Measurements from ENCODE around the gene PCDH9. TPM values are rescaled to one million over a fixed set of nuclear protein-coding genes. Genes with fewer than 3 reads are reported as not detected.

Gene PCDH9
- polyA plus RNA-seq, 1 of the 3 experiments (the other 2 are of a cell fraction), result 1.3 TPM

GRCh38 chr13:67147342-67148133 lies 82.6 kb downstream of the PCDH9 start:
- 35% methylated on average over 6 of the region's 6 CpGs for WGBS (ENCODE audit: low lambda C conversion rate)

DNA sequence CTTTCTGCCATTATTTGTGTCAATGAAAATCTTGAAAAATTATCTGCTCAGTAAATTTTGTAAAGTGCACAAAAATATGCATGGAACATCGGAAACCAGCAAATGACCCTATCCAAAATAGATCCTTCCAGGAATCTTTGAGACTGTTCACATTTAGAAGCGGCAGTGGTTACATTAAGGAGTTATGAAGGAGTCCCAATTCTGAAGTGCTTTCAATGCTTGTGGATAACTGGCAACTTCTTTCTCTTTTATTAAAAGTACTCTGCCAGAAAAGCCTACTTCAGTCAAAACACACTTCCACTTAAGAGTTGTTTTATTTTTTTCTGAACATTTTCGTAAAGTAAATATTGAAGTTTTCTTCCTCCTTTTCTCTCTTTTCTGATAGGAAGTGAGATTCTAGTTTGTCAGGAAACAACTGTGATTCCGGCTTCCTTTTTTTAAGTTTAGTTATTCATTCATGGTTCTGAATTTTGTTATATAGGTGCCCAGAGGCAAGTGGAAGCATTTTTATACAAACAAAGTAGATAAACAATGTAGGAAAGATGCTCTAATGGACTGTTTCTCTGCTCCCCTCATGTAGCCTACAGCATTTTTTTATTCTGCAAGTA lies 83.5 kb downstream of the PCDH9 start:
- no peak for DNase-seq
- H3K4me3 ChIP-seq (ENCODE audit: low read depth in 2 of 2, low read length in 1 of 2), result no peak overlapping the region
- ChIA-PET POLR2A (no interaction called here), CTCF (no interaction called here)
- H3K27me3 ChIP-seq (ENCODE audit: insufficient read depth), result no peaks in the 10 kb centered on the region
- H3K4me2 ChIP-seq, result no peak overlapping the region
- H3K9ac ChIP-seq, result no peak overlapping the region
- no peaks in the 10 kb centered on the region for H4K20me1 ChIP-seq (ENCODE audit: insufficient read depth)
- no peaks in the 10 kb centered on the region for H3K79me2 ChIP-seq (ENCODE audit: insufficient read depth)
- no peaks in the 10 kb centered on the region for H3K36me3 ChIP-seq (replicated peaks in 1 of 2; ENCODE audit: control insufficient read depth in 1 of 2, insufficient read depth in 2 of 2, low read length in 1 of 2)
- H3K4me1 ChIP-seq (ENCODE audit: control insufficient read depth in 1 of 2, insufficient read depth in 2 of 2, low read depth in 1 of 2, low read length in 1 of 2), result peaks cover 5 to 11% of the 10 kb centered on the region in 2 experiments; a peak in 3 of 4 replicates
- H3F3A ChIP-seq (replicated peaks; ENCODE audit: insufficient read depth), result peaks cover 10% of the 10 kb centered on the region
- H3K27ac ChIP-seq (ENCODE audit: low read depth in 2 of 2, low read length in 1 of 2), result peak overlapping the region; percentile 50 to 91; a peak in 2 of 4 replicates
- H2AFZ ChIP-seq (ENCODE audit: low read depth), result peak overlapping the region; percentile 87; the same call in 1 of the 2 replicates
- TF ChIP-seq CTCF (IDR thresholded peaks at IDR 0.05) (no peak), FOSL2 (IDR thresholded peaks at IDR 0.05; ENCODE audit: borderline replicate concordance, low read depth) (no peak), ELF1 (IDR thresholded peaks at IDR 0.05) (no peak)
- H3K9me2 ChIP-seq, result no peaks in the 10 kb centered on the region
- H3K9me3 ChIP-seq, result no peaks in the 10 kb centered on the region
- 72% methylated on average over 4 of the region's 4 CpGs for WGBS (ENCODE audit: low lambda C conversion rate)

More at GRCh38 chr13:67147342-67148133, 82.6 kb downstream of the PCDH9 start:
- Histone ChIP-seq H3K79me2 (ENCODE audit: insufficient read depth) (no peaks in the 10 kb centered on the region), H3K9ac (peak overlapping the region; percentile 42; the same call in 1 of the 2 replicates), H3K27me3 (ENCODE audit: insufficient read depth) (no peaks in the 10 kb centered on the region), H2AFZ (ENCODE audit: low read depth) (peak overlapping the region; percentile 87; the same call in 1 of the 2 replicates), H3K9me2 (no peaks in the 10 kb centered on the region), H3K4me1 (ENCODE audit: control insufficient read depth in 1 of 2, insufficient read depth in 2 of 2, low read depth in 1 of 2, low read length in 1 of 2) (peaks cover 5 to 11% of the 10 kb centered on the region in 2 experiments; a peak in 3 of 4 replicates), H3F3A (replicated peaks; ENCODE audit: insufficient read depth) (peaks cover 10% of the 10 kb centered on the region), H3K9me3 (no peaks in the 10 kb centered on the region), H4K20me1 (ENCODE audit: insufficient read depth) (no peaks in the 10 kb centered on the region), H3K4me2 (peak overlapping the region; percentile 53), H3K36me3 (replicated peaks in 1 of 2; ENCODE audit: control insufficient read depth in 1 of 2, insufficient read depth in 2 of 2, low read length in 1 of 2) (no peaks in the 10 kb centered on the region), H3K4me3 (ENCODE audit: low read depth in 2 of 2, low read length in 1 of 2) (no peak overlapping the region), H3K27ac (ENCODE audit: low read depth in 2 of 2, low read length in 1 of 2) (peak overlapping the region; percentile 50 to 91; a peak in 3 of 4 replicates)
- DNase-seq, result no peak
- ChIA-PET POLR2A (no interaction called here), CTCF (interaction anchor here (1.5 kb wide), 1 partner anchor 76 kb away, joined by 5 read pairs; no protein-coding TSS in a partner anchor)
- TF ChIP-seq TCF12 (IDR thresholded peaks at IDR 0.05), result peak; percentile 30; the same call in 1 of the 2 replicates
- TF ChIP-seq TEAD4 (IDR thresholded peaks at IDR 0.05; ENCODE audit: borderline replicate concordance, insufficient read depth), result peak; percentile 24; the same call in 1 of the 2 replicates
- no peak for TF ChIP-seq GABPA (IDR thresholded peaks at IDR 0.05; ENCODE audit: low read depth)
- 0 out of 2 replicates have a peak, but pooled peaks have one; percentile 19 for TF ChIP-seq RXRA (IDR thresholded peaks at IDR 0.05; ENCODE audit: borderline replicate concordance, low read depth)
- peak; percentile 80; the same call in 1 of the 2 replicates for TF ChIP-seq MEF2A (IDR thresholded peaks at IDR 0.05; ENCODE audit: borderline replicate concordance, low read depth)
- peak; percentile 21; the same call in 1 of the 2 replicates for TF ChIP-seq NFIC (IDR thresholded peaks at IDR 0.05; ENCODE audit: borderline replicate concordance)
- 0 out of 2 replicates have a peak, but pooled peaks have one; percentile 25 for TF ChIP-seq FOSL2 (IDR thresholded peaks at IDR 0.05; ENCODE audit: borderline replicate concordance, low read depth)
- TF ChIP-seq EP300 (IDR thresholded peaks at IDR 0.05; ENCODE audit: borderline replicate concordance in 1 of 2, low read depth in 1 of 2, low read length in 1 of 2), result no peak
- TF ChIP-seq, protein P1, sequence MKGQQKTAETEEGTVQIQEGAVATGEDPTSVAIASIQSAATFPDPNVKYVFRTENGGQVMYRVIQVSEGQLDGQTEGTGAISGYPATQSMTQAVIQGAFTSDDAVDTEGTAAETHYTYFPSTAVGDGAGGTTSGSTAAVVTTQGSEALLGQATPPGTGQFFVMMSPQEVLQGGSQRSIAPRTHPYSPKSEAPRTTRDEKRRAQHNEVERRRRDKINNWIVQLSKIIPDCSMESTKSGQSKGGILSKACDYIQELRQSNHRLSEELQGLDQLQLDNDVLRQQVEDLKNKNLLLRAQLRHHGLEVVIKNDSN (IDR thresholded peaks at IDR 0.05; ENCODE audit: borderline replicate concordance, low read depth), result no peak

Data from SK-N-SH (cell line).